Left lung (tissue), 10 donors: Measurements from ENCODE around the gene ADAMTS2. TPM values are rescaled to one million over a fixed set of nuclear protein-coding genes. Genes with fewer than 3 reads are reported as not detected.

Experiments
- ATAC-seq: fragments of 200-7000 bp; cut with Tn5 transposase; one replicate; pipeline ENCODE4 v1.9.1; 2020; ENCODE audit warnings: moderate library complexity
- DNase-seq, 4 donors: peaks; one replicate each; pipeline ENCODE4 v3.0.0-alpha.2; 2013 to 2020
- H3K27ac ChIP-seq, 2 donors: fragments of 200-600 bp; sonication (generic) in 1 of 2; one replicate each; pipeline versions ENCODE4 v1.5.0 to v1.8.0; 2020 to 2021
- H3K27me3 ChIP-seq, 2 donors: fragments of 200-600 bp; sonication (generic) in 1 of 2; one replicate each; pipeline versions ENCODE4 v1.5.0 to v1.8.0; 2020 to 2021
- H3K36me3 ChIP-seq, 2 donors: fragments of 200-600 bp; sonication (generic) in 1 of 2; one replicate each; pipeline versions ENCODE4 v1.5.0 to v1.8.0; 2020 to 2021
- H3K4me1 ChIP-seq, 2 donors: fragments of 200-600 bp; one replicate each; pipeline ENCODE4 v1.8.0; 2021
- H3K4me3 ChIP-seq, 2 donors: fragments of 200-600 bp; sonication (generic) in 1 of 2; one replicate each; pipeline versions ENCODE4 v1.5.0 to v1.8.0; 2020 to 2021; ENCODE audit warnings: mild to moderate bottlenecking in 1 of 2
- H3K9me3 ChIP-seq, 2 donors: fragments of 200-600 bp; sonication (generic) in 1 of 2; one replicate each; pipeline versions ENCODE4 v1.5.0 to v1.8.0; 2020 to 2021
- intact Hi-C, 2 donors: fragments of 100-400 bp; cut with DNase I; formaldehyde crosslinking; loops; one replicate each; pipeline versions ENCODE4 v1.11.2 to v1.14.2; 2022
- polyA plus RNA-seq, 6 donors: library from polyadenylated mRNA; unstranded; fragments of 120-200 nt; gene quantifications; one replicate each; pipeline ENCODE4 v1.2.1, GENCODE V29; 2013; ENCODE audit not compliant: insufficient read length in 6 of 6
- total RNA-seq, 2 donors: library from RNA; stranded (reverse); fragmentation: NEBNext Ultra II Directional; extraction: Animal tissue kit (Norgen Biotek cat#: 25700); gene quantifications; one replicate each; pipeline ENCODE4 v1.2.1, GENCODE V29; 2021
- TF ChIP-seq, protein P1 (sequence below), 2 donors: fragments of 200-600 bp; sonication (generic) in 1 of 2; IDR thresholded peaks; one replicate each; pipeline versions ENCODE4 v1.5.0 to v1.8.0; 2021; ENCODE audit warnings: antibody characterized with exemption in 2 of 2
- donor health status: DM: no; HTN: yes; CAD: no.
- donor health status: DM: no; HTN: no; CAD: no.

Gene ADAMTS2
- total and polyA plus RNA-seq, 8 donors, result 27.5 to 68.2 (median 36.0) TPM

DNA sequence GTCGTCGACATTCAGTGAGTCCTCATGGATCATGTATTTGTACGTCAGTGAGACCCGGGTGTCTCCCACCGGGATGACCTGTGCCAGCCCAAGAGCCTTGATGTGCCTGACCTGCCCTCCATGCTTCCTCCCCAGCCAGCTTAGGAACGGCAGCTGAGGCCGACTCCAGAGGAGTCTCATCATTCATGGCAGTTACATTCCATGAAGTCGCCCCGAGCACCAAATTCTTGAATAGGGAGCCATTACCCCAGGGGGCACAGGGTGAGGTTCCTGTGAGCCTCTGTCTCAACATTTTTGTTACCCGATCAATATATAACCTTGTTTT lies 217.3 kb downstream of the ADAMTS2 start:
- Histone ChIP-seq H3K4me3 (no peak overlapping the region), H3K27me3 (peaks cover 0 to 4% of the 10 kb centered on the region in 2 donors), H3K36me3 (peaks cover 0 to 41% of the 10 kb centered on the region in 2 donors), H3K27ac (no peak overlapping the region), H3K9me3 (peaks cover 0 to 32% of the 10 kb centered on the region in 2 donors), H3K4me1 (no peaks in the 10 kb centered on the region)
- ATAC-seq (no peak), DNase-seq (no peak)
- intact Hi-C loops, result no loop called here
- TF ChIP-seq, protein P1, sequence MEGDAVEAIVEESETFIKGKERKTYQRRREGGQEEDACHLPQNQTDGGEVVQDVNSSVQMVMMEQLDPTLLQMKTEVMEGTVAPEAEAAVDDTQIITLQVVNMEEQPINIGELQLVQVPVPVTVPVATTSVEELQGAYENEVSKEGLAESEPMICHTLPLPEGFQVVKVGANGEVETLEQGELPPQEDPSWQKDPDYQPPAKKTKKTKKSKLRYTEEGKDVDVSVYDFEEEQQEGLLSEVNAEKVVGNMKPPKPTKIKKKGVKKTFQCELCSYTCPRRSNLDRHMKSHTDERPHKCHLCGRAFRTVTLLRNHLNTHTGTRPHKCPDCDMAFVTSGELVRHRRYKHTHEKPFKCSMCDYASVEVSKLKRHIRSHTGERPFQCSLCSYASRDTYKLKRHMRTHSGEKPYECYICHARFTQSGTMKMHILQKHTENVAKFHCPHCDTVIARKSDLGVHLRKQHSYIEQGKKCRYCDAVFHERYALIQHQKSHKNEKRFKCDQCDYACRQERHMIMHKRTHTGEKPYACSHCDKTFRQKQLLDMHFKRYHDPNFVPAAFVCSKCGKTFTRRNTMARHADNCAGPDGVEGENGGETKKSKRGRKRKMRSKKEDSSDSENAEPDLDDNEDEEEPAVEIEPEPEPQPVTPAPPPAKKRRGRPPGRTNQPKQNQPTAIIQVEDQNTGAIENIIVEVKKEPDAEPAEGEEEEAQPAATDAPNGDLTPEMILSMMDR (IDR thresholded peaks at IDR 0.05), result no peak

GRCh38 chr5:179127136-179128040 lies 217.9 kb downstream of the ADAMTS2 start:
- peaks cover 0 to 4% of the 10 kb centered on the region in 2 donors for H3K27me3 ChIP-seq
- ATAC-seq (no peak), DNase-seq (peak in 2 of 4 donors; percentile 22 to 47)

GRCh38 chr5:179126506-179126991 lies 218.7 kb downstream of the ADAMTS2 start:
- ATAC-seq (no peak), DNase-seq (peak in 2 of 4 donors; percentile 17 to 70)
- TF ChIP-seq, protein P1 (IDR thresholded peaks at IDR 0.05), result no peak
- Histone ChIP-seq H3K36me3 (peaks cover 0 to 37% of the 10 kb centered on the region in 2 donors), H3K27ac (no peak overlapping the region), H3K9me3 (peaks cover 0 to 45% of the 10 kb centered on the region in 2 donors), H3K27me3 (peaks cover 0 to 4% of the 10 kb centered on the region in 2 donors), H3K4me1 (no peaks in the 10 kb centered on the region), H3K4me3 (no peak overlapping the region)
- intact Hi-C loops, result no loop called here

More at GRCh38 chr5:179127136-179128040, 217.9 kb downstream of the ADAMTS2 start:
- H3K9me3 ChIP-seq, result peaks cover 0 to 37% of the 10 kb centered on the region in 2 donors
- H3K27ac ChIP-seq, result no peak overlapping the region
- H3K4me1 ChIP-seq, result no peaks in the 10 kb centered on the region
- peaks cover 0 to 41% of the 10 kb centered on the region in 2 donors for H3K36me3 ChIP-seq
- intact Hi-C loops, result no loop called here
- TF ChIP-seq, protein P1 (IDR thresholded peaks at IDR 0.05), result no peak
- no peak overlapping the region for H3K4me3 ChIP-seq

DNA sequence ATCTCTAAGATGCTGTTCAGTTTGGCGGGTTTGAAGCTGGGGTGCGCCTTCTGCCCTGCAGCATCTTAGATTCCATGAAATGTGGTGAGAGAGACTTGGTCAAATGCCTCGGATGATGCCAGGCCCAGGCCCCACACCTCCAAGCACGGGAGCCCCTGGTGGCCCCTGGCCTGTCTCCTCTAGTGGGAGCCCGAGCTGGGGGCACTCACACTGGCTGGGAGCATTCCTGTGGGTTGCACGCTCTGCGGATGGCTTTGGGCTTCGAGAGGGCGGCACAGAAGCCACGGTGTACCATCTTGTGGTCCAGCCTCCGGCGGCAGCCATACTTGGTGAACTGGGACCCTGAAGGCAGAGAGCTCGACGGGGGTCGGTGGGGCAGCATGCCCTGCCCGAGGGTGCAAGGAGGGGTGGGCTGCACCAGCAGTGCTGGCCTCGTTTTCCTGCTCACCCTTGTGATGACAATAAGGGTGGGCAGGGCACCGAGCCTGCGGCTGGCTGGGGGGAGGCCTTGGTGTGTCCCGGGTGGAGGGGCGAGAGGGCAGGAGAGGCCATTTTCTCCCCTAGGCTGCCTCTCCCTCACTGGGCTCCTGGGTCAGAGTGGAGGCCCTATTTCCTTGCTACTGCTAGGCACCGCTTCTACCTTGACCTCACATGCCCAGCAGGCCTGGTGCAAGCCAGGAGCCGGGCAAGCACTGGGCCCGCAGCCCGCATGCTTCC lies 219.3 kb downstream of the ADAMTS2 start:
- no peak for ATAC-seq
- H3K4me1 ChIP-seq, result no peaks in the 10 kb centered on the region
- TF ChIP-seq, protein P1 (IDR thresholded peaks at IDR 0.05), result no peak
- DNase-seq, result peak in 2 of 4 donors; percentile 17 to 74
- H3K9me3 ChIP-seq, result peaks cover 0 to 51% of the 10 kb centered on the region in 2 donors
- no peak overlapping the region for H3K27ac ChIP-seq
- H3K27me3 ChIP-seq, result peaks cover 0 to 10% of the 10 kb centered on the region in 2 donors
- no peak overlapping the region for H3K4me3 ChIP-seq
- peaks cover 0 to 39% of the 10 kb centered on the region in 2 donors for H3K36me3 ChIP-seq
- intact Hi-C loops, result no loop called here
